NK-92 treated with Interleukin-12 subunit alpha and Interleukin-12 subunit beta, amount 100 ng/mL, for 24 hours (cell line): Measurements from ENCODE around the gene MYO5C.
A peak's percentile ranks its signal among the peaks of the same experiment; 100 is the strongest.
"Not testable (repeated sequence)": the region's sequence is repeated elsewhere in the genome, so short reads cannot be mapped to it uniquely, and the experiment has no call there.

Source experiments
- DNase-seq: peaks from one replicate; lab custom pipeline; 2025; lab: John Stamatoyannopoulos, UW

MYO5C gene

GRCh38 chr15:52241489-52241888 lies 54.1 kb downstream of the MYO5C start:
- DNase-seq = no peak

- DNase-seq = no peak
These were observed 55.4 kb downstream of the MYO5C start for GRCh38 chr15:52240166-52240565.

GRCh38 chr15:52238989-52239525 lies 56.5 kb downstream of the MYO5C start:
- not testable (repeated sequence) for DNase-seq

- no peak for DNase-seq
These were observed 57.5 kb downstream of the MYO5C start for GRCh38 chr15:52238149-52238548.

- no peak for DNase-seq
These were observed 59.6 kb downstream of the MYO5C start for GRCh38 chr15:52236013-52236412.

GRCh38 chr15:52234596-52235541 lies 60.7 kb downstream of the MYO5C start:
- DNase-seq = no peak

GRCh38 chr15:52233405-52233804 lies 62.2 kb downstream of the MYO5C start:
- DNase-seq = no peak

- DNase-seq = no peak
These were observed 63.3 kb downstream of the MYO5C start for GRCh38 chr15:52232327-52232726.

- no peak for DNase-seq
These were observed 65.5 kb downstream of the MYO5C start for GRCh38 chr15:52230073-52230472.

GRCh38 chr15:52228921-52229320 lies 66.7 kb downstream of the MYO5C start:
- no peak for DNase-seq

GRCh38 chr15:52227456-52227855 lies 68.1 kb downstream of the MYO5C start:
- DNase-seq = peak; percentile 61

GRCh38 chr15:52225230-52225629 lies 70.4 kb downstream of the MYO5C start:
- DNase-seq = no peak

GRCh38 chr15:52224211-52224610 lies 71.4 kb downstream of the MYO5C start:
- DNase-seq = no peak

- no peak for DNase-seq
These were observed 73.9 kb downstream of the MYO5C start for GRCh38 chr15:52221730-52222129.

- no peak for DNase-seq
These were observed 74.5 kb downstream of the MYO5C start for GRCh38 chr15:52220937-52221660.

- DNase-seq = no peak
These were observed 75.4 kb downstream of the MYO5C start for GRCh38 chr15:52220251-52220650.

- no peak for DNase-seq
These were observed 76.8 kb downstream of the MYO5C start for GRCh38 chr15:52218816-52219215.

- no peak for DNase-seq
These were observed 77.2 kb downstream of the MYO5C start for GRCh38 chr15:52218371-52218770.

GRCh38 chr15:52217186-52217585 lies 78.4 kb downstream of the MYO5C start:
- DNase-seq = no peak

- no peak for DNase-seq
These were observed 81.1 kb downstream of the MYO5C start for GRCh38 chr15:52214553-52214952.

GRCh38 chr15:52213206-52213605 lies 82.4 kb downstream of the MYO5C start:
- DNase-seq = no peak

- peak; percentile 40 for DNase-seq
These were observed 87.2 kb downstream of the MYO5C start for GRCh38 chr15:52208306-52208946.
